Neural cell (in vitro differentiated cells): Measurements from ENCODE around the gene METTL14.

ENCODE experiments used
- EP300 ChIP-seq: fragments of 450-650 bp; conservative IDR thresholded peaks from 2 replicates; pipeline ENCODE4 v1.6.1; 2014; ENCODE audit warnings: antibody characterized with exemption, mild to moderate bottlenecking, moderate library complexity; ENCODE audit not compliant: poor library complexity, severe bottlenecking
- EZH2 ChIP-seq: fragments of 200-600, 300-800 bp; shearing (Covaris generic), sonication (generic); IDR thresholded peaks from 2 replicates; pipeline ENCODE4 v1.6.1; 2014; ENCODE audit warnings: antibody characterized with exemption, low read length, borderline replicate concordance, mild to moderate bottlenecking; ENCODE audit not compliant: insufficient read depth, poor library complexity, severe bottlenecking
- MXI1 ChIP-seq: fragments of 450-650 bp; conservative IDR thresholded peaks from 2 replicates; pipeline ENCODE4 v1.6.1; 2014; ENCODE audit warnings: antibody characterized with exemption, mild to moderate bottlenecking; ENCODE audit not compliant: poor library complexity, severe bottlenecking
- POLR2AphosphoS5 ChIP-seq: IDR thresholded peaks from 2 replicates; pipeline ENCODE4 v1.6.1; 2012
- RAD21 ChIP-seq: fragments of 450-650 bp; conservative IDR thresholded peaks from 2 replicates; pipeline ENCODE4 v1.6.1; 2014; ENCODE audit warnings: antibody characterized with exemption, mild to moderate bottlenecking, moderate library complexity
- SMC3 ChIP-seq: fragments of 450-650 bp; conservative IDR thresholded peaks from 2 replicates; pipeline ENCODE4 v1.6.1; 2014; ENCODE audit warnings: antibody characterized with exemption, mild to moderate bottlenecking, moderate library complexity; ENCODE audit not compliant: poor library complexity
- TAF1 ChIP-seq: IDR thresholded peaks from 2 replicates; pipeline ENCODE4 v1.6.1; 2012; ENCODE audit warnings: low read depth
- TF ChIP-seq, protein P1 (sequence below): fragments of 450-650 bp; IDR thresholded peaks from 2 replicates; pipeline ENCODE4 v1.5.1; 2014; ENCODE audit warnings: antibody characterized with exemption, mild to moderate bottlenecking, moderate library complexity; ENCODE audit not compliant: poor library complexity, severe bottlenecking
- TF ChIP-seq, protein P2 (sequence below): IDR thresholded peaks from 2 replicates; pipeline ENCODE4 v1.6.1; 2012; ENCODE audit warnings: borderline replicate concordance

DNA sequence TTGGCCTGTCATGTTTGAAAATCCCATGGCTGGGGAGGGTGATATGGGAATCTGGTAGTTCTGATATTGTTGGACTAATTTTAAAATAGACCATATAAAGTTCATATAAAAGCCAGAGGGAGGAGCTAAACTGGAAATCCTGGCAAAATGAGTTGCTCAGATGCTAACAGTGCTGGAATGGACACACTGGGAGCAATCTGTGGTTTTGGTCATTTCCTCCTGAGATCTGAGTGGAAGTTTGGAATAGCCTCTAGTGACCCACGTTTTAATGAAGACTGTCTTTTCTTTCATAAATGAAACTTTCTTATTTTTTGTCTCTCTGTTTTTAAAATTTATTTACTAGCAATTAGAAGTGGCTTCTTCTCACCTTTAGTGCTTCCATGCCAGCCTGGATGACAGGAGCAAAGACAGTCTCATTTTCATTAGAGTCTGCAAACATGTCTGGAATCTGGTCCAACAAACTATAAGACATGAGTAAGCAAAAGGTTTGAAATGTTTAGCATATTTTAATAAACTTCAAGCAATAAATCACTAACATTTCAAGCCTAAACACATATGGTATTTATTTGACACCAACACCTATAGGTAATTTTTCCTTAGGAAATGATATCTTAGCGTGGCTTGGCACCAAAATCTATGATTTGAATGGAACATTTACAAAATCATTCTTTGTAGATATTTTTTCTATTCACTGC lies 66.6 kb downstream of the METTL14 start:
- TF ChIP-seq POLR2AphosphoS5: no peak
- TF ChIP-seq TAF1: no peak
- TF ChIP-seq, protein P1, sequence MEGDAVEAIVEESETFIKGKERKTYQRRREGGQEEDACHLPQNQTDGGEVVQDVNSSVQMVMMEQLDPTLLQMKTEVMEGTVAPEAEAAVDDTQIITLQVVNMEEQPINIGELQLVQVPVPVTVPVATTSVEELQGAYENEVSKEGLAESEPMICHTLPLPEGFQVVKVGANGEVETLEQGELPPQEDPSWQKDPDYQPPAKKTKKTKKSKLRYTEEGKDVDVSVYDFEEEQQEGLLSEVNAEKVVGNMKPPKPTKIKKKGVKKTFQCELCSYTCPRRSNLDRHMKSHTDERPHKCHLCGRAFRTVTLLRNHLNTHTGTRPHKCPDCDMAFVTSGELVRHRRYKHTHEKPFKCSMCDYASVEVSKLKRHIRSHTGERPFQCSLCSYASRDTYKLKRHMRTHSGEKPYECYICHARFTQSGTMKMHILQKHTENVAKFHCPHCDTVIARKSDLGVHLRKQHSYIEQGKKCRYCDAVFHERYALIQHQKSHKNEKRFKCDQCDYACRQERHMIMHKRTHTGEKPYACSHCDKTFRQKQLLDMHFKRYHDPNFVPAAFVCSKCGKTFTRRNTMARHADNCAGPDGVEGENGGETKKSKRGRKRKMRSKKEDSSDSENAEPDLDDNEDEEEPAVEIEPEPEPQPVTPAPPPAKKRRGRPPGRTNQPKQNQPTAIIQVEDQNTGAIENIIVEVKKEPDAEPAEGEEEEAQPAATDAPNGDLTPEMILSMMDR: no peak
- no peak for TF ChIP-seq MXI1
- TF ChIP-seq EZH2: no peak
- TF ChIP-seq EP300: no peak
- TF ChIP-seq, protein P2, sequence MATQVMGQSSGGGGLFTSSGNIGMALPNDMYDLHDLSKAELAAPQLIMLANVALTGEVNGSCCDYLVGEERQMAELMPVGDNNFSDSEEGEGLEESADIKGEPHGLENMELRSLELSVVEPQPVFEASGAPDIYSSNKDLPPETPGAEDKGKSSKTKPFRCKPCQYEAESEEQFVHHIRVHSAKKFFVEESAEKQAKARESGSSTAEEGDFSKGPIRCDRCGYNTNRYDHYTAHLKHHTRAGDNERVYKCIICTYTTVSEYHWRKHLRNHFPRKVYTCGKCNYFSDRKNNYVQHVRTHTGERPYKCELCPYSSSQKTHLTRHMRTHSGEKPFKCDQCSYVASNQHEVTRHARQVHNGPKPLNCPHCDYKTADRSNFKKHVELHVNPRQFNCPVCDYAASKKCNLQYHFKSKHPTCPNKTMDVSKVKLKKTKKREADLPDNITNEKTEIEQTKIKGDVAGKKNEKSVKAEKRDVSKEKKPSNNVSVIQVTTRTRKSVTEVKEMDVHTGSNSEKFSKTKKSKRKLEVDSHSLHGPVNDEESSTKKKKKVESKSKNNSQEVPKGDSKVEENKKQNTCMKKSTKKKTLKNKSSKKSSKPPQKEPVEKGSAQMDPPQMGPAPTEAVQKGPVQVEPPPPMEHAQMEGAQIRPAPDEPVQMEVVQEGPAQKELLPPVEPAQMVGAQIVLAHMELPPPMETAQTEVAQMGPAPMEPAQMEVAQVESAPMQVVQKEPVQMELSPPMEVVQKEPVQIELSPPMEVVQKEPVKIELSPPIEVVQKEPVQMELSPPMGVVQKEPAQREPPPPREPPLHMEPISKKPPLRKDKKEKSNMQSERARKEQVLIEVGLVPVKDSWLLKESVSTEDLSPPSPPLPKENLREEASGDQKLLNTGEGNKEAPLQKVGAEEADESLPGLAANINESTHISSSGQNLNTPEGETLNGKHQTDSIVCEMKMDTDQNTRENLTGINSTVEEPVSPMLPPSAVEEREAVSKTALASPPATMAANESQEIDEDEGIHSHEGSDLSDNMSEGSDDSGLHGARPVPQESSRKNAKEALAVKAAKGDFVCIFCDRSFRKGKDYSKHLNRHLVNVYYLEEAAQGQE: no peak
- TF ChIP-seq RAD21: no peak
- no peak for TF ChIP-seq SMC3
